Rectal smooth muscle tissue (tissue), 1 donor: ENCODE measurements around the gene ARRB2.
A peak's percentile ranks its signal among the peaks of the same experiment; 100 is the strongest.

ENCODE experiments used
- H3K27ac ChIP-seq: one replicate; pipeline ENCODE4 v1.7.0; 2013; ENCODE audit warnings: low read depth, low read length, inconsistent platforms
- H3K27me3 ChIP-seq: one replicate; pipeline ENCODE4 v1.7.0; 2013; ENCODE audit warnings: low read length; ENCODE audit not compliant: control insufficient read depth, insufficient read depth
- H3K36me3 ChIP-seq: one replicate; pipeline ENCODE4 v1.7.0; 2013; ENCODE audit warnings: low read length; ENCODE audit not compliant: control insufficient read depth, insufficient read depth
- H3K4me1 ChIP-seq: one replicate; pipeline ENCODE4 v1.7.0; 2013; ENCODE audit warnings: low read length; ENCODE audit not compliant: control insufficient read depth, insufficient read depth
- H3K4me3 ChIP-seq: one replicate; pipeline ENCODE4 v1.7.0; 2013; ENCODE audit warnings: low read length
- H3K9ac ChIP-seq: one replicate; pipeline ENCODE4 v1.7.0; 2013; ENCODE audit warnings: low read length

The ARRB2 gene

GRCh38 chr17:4719684-4720221, 9.3 kb downstream of the ARRB2 start:
- no peak overlapping the region for H3K4me3 ChIP-seq
- no peaks in the 10 kb centered on the region for H3K27me3 ChIP-seq
- no peaks in the 10 kb centered on the region for H3K4me1 ChIP-seq
- peaks cover 4% of the 10 kb centered on the region for H3K36me3 ChIP-seq
- H3K9ac ChIP-seq: no peak overlapping the region
- H3K27ac ChIP-seq: no peak overlapping the region

- no peaks in the 10 kb centered on the region for H3K27me3 ChIP-seq
- no peak overlapping the region for H3K27ac ChIP-seq
- H3K36me3 ChIP-seq: peaks cover 4% of the 10 kb centered on the region
- H3K4me1 ChIP-seq: no peaks in the 10 kb centered on the region
- no peak overlapping the region for H3K4me3 ChIP-seq
- no peak overlapping the region for H3K9ac ChIP-seq
These were observed 10.4 kb downstream of the ARRB2 start for GRCh38 chr17:4720787-4721186.

DNA sequence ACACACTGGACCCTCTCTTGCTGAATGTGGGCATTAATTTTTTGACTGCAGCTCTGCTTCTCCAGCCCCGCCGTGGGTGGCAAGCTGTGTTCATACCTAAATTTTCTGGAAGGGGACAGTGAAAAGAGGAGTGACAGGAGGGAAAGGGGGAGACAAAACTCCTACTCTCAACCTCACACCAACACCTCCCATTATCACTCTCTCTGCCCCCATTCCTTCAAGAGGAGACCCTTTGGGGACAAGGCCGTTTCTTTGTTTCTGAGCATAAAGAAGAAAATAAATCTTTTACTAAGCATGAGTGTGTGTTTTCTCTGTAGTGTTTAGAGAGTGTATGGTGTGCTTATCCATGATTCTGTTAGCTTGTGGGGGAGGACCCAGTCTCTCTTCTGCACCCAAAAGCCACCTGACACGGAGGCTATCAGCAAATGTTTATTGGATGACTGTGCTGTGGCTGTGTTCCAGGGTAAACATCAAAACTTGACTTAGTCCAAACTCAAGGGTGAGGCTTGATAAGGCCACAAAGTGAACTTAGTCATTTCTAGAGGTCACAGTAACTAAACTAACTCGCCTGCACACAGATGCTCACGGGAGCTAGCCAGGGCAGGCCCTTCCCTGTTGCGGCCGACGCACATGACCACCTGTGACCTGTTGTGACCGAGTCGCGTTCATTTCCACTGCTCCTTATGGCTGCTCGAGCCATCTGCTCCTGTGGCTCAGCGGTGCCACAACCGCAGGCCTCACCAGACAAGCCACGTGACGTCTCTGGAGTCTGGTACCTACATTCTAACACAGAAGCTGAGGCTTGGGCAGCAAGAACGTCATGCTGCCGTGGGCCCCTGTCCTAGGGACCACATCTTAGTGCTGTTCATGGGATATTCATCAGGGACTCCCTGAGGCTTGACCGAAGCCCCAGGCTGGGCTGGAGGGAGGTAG, 11.0 kb downstream of the ARRB2 start:
- Histone ChIP-seq H3K9ac (no peak overlapping the region), H3K4me1 (no peaks in the 10 kb centered on the region), H3K27ac (no peak overlapping the region), H3K27me3 (no peaks in the 10 kb centered on the region), H3K4me3 (no peak overlapping the region), H3K36me3 (peaks cover 4% of the 10 kb centered on the region)

DNA sequence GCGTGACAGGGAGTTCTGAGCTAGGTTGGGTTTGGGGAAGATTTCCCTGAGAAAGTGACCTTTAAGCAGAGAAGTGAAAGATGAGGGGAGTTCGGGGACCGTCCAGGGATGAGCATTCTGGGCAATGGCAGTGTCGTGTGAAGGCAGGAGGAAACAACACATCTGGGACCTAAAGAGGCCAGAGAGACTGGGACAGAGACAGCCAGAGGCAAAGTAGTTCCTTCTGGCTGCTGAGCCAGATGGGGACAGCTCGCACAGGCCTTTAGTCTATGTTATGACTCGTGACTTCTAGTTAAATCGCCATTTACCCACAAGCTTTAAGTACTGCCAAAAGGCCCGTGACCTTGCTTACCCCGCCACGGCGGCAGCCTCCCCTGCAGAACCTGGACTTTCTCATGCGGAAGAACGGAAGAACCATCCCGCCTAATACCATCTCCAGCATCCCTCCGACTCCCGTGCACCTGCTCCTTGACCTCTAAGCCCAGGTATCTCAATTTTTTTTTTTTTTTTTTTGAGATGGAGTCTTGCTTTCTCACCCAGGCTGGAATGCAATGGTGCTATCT, 12.3 kb downstream of the ARRB2 start:
- no peaks in the 10 kb centered on the region for H3K27me3 ChIP-seq
- H3K4me3 ChIP-seq: no peak overlapping the region
- no peak overlapping the region for H3K27ac ChIP-seq
- H3K4me1 ChIP-seq: no peaks in the 10 kb centered on the region
- H3K9ac ChIP-seq: no peak overlapping the region
- peaks cover 4% of the 10 kb centered on the region for H3K36me3 ChIP-seq

DNA sequence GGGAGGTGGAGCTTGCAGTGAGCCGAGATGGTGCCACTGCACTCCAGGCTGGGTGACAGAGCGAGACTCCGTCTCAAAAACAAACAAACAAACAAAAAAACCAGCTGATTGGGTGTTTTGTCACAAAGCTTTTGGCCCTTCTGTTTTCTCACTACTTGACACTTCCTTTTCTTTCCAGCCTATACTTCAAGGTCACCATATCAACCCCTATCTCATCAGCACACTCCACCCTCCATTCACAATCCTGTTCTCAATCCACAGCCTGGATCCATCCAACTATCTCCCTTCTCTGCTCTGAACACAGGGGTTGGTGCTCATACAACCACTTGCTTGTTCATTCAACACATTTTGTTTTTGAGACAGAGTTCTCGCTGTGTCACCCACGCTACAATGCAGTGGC, 14.2 kb downstream of the ARRB2 start:
- no peak overlapping the region for H3K27ac ChIP-seq
- no peaks in the 10 kb centered on the region for H3K27me3 ChIP-seq
- peaks cover 3% of the 10 kb centered on the region for H3K36me3 ChIP-seq
- H3K4me1 ChIP-seq: no peaks in the 10 kb centered on the region
- H3K4me3 ChIP-seq: no peak overlapping the region
- H3K9ac ChIP-seq: no peak overlapping the region

- Histone ChIP-seq H3K9ac (no peak overlapping the region), H3K27me3 (no peaks in the 10 kb centered on the region), H3K36me3 (no peaks in the 10 kb centered on the region), H3K27ac (no peak overlapping the region), H3K4me3 (no peak overlapping the region), H3K4me1 (no peaks in the 10 kb centered on the region)
These were observed 15.3 kb downstream of the ARRB2 start for GRCh38 chr17:4725646-4726310.

DNA sequence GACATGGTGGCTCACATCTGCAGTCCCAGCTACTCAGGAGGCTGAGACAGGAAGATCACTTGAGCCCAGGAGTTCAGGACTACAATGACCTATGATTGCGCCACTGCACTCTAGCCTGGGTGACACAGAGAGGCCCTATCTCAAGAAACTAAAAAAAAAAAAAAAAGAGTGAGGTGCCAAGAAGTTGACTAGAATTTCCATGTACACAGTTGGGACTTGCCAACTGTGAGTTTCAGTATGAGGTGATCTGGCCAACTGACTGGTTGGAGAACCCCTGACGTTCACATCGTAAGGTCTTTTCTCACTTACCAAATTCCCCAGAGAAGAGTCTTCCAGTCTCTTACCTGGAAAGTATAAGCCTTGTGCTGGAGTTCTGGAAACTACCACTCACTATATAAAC, 17.7 kb downstream of the ARRB2 start:
- Histone ChIP-seq H3K4me1 (no peaks in the 10 kb centered on the region), H3K4me3 (no peak overlapping the region), H3K9ac (no peak overlapping the region), H3K27ac (no peak overlapping the region), H3K36me3 (no peaks in the 10 kb centered on the region), H3K27me3 (no peaks in the 10 kb centered on the region)

GRCh38 chr17:4733073-4733531, 22.7 kb downstream of the ARRB2 start:
- peaks cover 3% of the 10 kb centered on the region for H3K36me3 ChIP-seq
- H3K9ac ChIP-seq: no peak overlapping the region
- no peak overlapping the region for H3K27ac ChIP-seq
- H3K27me3 ChIP-seq: no peaks in the 10 kb centered on the region
- H3K4me3 ChIP-seq: no peak overlapping the region
- H3K4me1 ChIP-seq: no peaks in the 10 kb centered on the region

- Histone ChIP-seq H3K4me3 (no peak overlapping the region), H3K27ac (no peak overlapping the region), H3K27me3 (no peaks in the 10 kb centered on the region), H3K9ac (no peak overlapping the region), H3K4me1 (peaks cover 5% of the 10 kb centered on the region), H3K36me3 (peaks cover 3% of the 10 kb centered on the region)
These were observed 24.5 kb downstream of the ARRB2 start for GRCh38 chr17:4734857-4735475.

GRCh38 chr17:4735876-4736651, 25.6 kb downstream of the ARRB2 start:
- H3K27ac ChIP-seq: no peak overlapping the region
- no peak overlapping the region for H3K9ac ChIP-seq
- H3K36me3 ChIP-seq: peaks cover 3% of the 10 kb centered on the region
- H3K4me3 ChIP-seq: no peak overlapping the region
- H3K4me1 ChIP-seq: peaks cover 5% of the 10 kb centered on the region
- H3K27me3 ChIP-seq: no peaks in the 10 kb centered on the region

DNA sequence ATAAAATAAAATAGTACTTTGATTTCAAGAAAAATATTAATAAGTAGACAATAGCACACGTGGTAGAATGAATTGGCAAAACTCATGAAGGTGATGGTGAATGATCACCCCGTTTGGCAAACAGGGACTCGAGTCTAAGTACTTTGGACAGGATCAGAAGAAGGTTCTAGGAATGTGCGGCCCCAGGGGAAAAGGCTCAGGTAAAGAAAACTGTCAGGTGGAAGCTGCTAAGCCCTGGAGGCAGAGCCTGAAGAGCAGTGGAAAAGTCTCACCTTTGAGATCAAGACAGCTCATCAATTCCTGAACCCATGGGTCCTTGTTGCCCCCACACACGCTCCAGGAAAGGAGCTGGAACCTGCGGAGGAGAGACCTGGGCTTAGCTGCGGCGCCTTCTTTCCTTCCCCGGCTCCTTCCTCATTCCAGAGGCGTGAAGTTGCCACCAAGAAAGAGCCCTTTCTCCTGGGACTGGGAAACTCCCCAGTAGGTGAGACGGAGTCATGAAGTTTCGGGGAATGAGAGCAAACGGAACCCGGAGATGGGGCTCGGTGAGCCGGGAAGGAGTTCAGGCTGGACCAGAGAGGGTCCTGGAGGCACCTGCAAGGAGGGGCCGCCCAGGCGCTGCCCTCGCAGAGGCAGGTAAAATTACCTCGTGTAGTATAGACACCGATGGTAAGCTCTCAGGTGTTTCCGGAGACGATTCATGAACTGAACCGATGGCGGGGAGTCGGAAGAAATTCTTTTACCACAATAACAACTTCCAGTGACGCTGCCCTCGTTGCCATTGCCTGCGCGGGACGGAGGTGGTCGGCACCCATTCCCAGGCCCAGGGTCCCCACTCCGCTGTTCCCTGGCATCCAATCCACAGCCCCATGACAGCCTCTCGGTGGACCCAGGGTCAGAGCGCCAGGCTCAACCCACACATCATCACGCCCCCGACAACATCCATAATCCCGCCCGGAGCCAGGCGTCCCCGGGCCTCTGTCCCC, 28.0 kb downstream of the ARRB2 start:
- Histone ChIP-seq H3K36me3 (peaks cover 3% of the 10 kb centered on the region), H3K27me3 (no peaks in the 10 kb centered on the region), H3K9ac (no peak overlapping the region), H3K27ac (no peak overlapping the region), H3K4me1 (peaks cover 5% of the 10 kb centered on the region), H3K4me3 (peak overlapping the region; percentile 86)
